ENCODE measurements around the gene TMSB4X.
A peak's percentile ranks its signal among the peaks of the same experiment; 100 is the strongest.

TMSB4X gene

DNA sequence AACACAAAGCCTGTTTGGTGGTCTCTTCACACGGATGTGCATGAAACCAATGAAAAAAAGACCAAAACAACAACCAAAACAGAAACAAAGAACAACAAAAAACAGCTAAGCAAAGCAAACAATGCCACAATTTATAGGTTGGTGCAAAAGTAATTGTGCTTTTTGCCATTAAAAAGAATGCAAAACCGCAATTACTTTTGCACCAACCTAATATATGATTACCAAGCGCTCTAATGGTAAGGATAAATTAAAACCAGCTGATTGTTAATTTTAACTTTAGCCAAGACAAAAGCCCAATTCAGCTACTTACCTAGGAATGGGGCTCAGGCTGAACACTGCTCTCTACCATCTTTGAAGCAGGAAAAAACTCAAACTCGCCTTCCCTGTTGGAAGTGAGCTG is 29.4 kb upstream of the TMSB4X start:
- no peak overlapping the region for H3K27ac ChIP-seq
- DNase-seq (ENCODE audit: low spot score) = no peak
- no peak overlapping the region for H3K4me3 ChIP-seq
- TF ChIP-seq, protein P1, sequence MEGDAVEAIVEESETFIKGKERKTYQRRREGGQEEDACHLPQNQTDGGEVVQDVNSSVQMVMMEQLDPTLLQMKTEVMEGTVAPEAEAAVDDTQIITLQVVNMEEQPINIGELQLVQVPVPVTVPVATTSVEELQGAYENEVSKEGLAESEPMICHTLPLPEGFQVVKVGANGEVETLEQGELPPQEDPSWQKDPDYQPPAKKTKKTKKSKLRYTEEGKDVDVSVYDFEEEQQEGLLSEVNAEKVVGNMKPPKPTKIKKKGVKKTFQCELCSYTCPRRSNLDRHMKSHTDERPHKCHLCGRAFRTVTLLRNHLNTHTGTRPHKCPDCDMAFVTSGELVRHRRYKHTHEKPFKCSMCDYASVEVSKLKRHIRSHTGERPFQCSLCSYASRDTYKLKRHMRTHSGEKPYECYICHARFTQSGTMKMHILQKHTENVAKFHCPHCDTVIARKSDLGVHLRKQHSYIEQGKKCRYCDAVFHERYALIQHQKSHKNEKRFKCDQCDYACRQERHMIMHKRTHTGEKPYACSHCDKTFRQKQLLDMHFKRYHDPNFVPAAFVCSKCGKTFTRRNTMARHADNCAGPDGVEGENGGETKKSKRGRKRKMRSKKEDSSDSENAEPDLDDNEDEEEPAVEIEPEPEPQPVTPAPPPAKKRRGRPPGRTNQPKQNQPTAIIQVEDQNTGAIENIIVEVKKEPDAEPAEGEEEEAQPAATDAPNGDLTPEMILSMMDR (IDR thresholded peaks at IDR 0.05) = no peak

DNA sequence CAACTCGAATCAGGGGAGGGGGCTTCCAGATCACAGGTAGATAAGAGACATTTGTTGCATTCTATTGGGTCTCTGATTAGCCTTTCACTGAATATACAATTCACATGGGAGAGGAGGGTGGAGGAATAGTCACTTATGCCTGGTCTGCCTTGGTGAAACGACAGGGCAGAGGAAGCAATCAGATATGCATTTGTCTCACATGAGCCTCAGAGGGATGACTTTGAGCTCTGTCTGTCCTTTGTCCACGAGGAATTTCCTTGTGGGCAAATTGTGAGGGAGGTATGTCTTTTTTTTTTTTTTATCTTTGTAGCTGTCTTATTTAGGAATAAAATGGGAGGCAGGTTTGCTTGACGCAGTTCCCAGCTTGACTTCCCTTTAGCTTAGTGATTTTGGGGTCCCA is 28.5 kb upstream of the TMSB4X start:
- H3K27ac ChIP-seq = no peak overlapping the region
- no peak overlapping the region for H3K4me3 ChIP-seq
- DNase-seq (ENCODE audit: low spot score) = no peak
- TF ChIP-seq, protein P1 (IDR thresholded peaks at IDR 0.05) = no peak

DNA sequence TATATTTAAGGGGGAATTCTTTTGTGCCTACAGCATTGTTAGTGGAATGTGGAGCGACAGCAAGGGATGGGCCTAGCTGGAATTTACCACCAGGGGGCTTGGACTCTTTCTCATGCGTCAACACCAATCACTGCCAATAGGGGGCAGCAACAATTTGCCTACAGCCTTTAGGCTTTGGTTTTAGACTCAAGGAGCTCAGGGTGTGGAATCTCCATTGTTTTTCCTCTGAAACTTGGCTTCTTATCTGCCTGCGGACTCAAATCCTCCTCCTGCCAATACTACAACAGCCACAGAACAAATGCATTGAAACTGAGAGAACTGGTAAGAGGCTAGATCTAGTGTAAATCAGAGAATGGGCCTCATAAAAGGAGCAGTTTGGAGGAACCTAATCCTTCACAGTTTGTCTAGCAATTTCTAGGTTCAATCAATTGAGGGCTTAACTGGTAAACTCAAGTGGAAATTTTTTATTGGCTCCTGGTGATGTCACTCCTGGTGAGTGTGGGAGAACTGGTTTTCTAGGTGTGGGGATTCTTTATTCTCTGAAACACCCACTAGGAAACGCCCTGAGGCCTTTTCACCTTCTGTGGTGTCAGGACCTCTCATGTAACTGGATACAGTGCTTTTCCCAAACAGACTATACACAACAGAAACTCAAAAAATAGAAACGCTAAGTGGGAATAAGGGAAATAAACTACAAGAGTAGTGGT is 27.9 kb upstream of the TMSB4X start:
- H3K27ac ChIP-seq = peak overlapping the region in 1 of 2 donors; percentile 24

GRCh38 chrX:12947545-12948235 is 27.2 kb upstream of the TMSB4X start:
- DNase-seq (ENCODE audit: low spot score) = no peak
- Histone ChIP-seq H3K4me3 (no peak overlapping the region), H3K27ac (no peak overlapping the region)

More for the DNA sequence above, 27.9 kb upstream of the TMSB4X start:
- no peak for DNase-seq (ENCODE audit: low spot score)
- TF ChIP-seq, protein P1 (IDR thresholded peaks at IDR 0.05) = peak; percentile 45
- H3K4me3 ChIP-seq = no peak overlapping the region

DNA sequence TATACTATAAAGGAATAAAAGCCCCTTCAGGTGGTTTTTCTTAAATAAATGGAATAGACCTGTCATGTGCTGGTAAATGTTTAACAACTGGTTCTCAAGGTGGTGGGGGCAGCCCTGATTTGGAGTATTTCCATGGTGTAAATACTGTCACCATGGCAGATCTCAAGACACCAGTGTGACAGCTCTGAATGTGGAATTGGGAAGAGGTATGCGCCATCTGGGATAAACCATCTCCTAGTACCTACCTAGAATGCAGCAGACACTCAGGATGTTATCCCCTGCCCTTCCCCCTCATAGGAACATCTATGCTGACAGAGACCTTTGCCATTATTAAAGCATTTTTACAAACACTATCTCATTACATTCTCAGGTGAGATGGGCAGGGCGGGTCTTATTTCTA is 26.4 kb upstream of the TMSB4X start:
- peak overlapping the region in 1 of 2 donors; percentile 32 for H3K27ac ChIP-seq
- TF ChIP-seq, protein P1 (IDR thresholded peaks at IDR 0.05) = no peak

More at GRCh38 chrX:12947545-12948235, 27.2 kb upstream of the TMSB4X start:
- TF ChIP-seq, protein P1 (IDR thresholded peaks at IDR 0.05) = no peak

GRCh38 chrX:12949205-12949926 is 25.5 kb upstream of the TMSB4X start:
- TF ChIP-seq, protein P1 (IDR thresholded peaks at IDR 0.05) = no peak
- DNase-seq (ENCODE audit: low spot score) = no peak
- peak overlapping the region; percentile 13 for H3K4me3 ChIP-seq
- H3K27ac ChIP-seq = peak overlapping the region; percentile 52 to 79

More for the DNA sequence above, 26.4 kb upstream of the TMSB4X start:
- no peak overlapping the region for H3K4me3 ChIP-seq
- no peak for DNase-seq (ENCODE audit: low spot score)

Measured in coronary artery (tissue), 2 donors.